Tibial artery (tissue), 4 donors: Measurements from ENCODE around the gene TMPRSS3.

Source experiments
- DNase-seq, 2 donors: peaks; one replicate each; pipeline ENCODE4 v3.0.0-alpha.2; 2019
- H3K27ac ChIP-seq, 2 donors: fragments of 200-600 bp; sonication (generic) in 1 of 2; 1 replicate in 1 of 2; 2 replicates in 1 of 2; pipeline ENCODE4 v1.5.1; 2018 to 2019; ENCODE audit warnings: mild to moderate bottlenecking in 1 of 2
- H3K27me3 ChIP-seq, 2 donors: fragments of 200-600 bp; sonication (generic) in 1 of 2; one replicate each; pipeline versions ENCODE4 v1.5.1 to v1.6.0; 2016 to 2019
- H3K36me3 ChIP-seq, 3 donors: fragments of 200-600 bp; sonication (generic) in 2 of 3; one replicate each; pipeline ENCODE4 v1.5.1; 2016 to 2019; ENCODE audit warnings: mild to moderate bottlenecking in 2 of 3
- H3K4me1 ChIP-seq, 4 donors: fragments of 200-600 bp; sonication (generic) in 2 of 4; 1 replicate in 3 of 4; 2 replicates in 1 of 4; pipeline ENCODE4 v1.5.1; 2016 to 2019
- H3K4me3 ChIP-seq, 2 donors: fragments of 200-600 bp; sonication (generic) in 1 of 2; 1 replicate in 1 of 2; 2 replicates in 1 of 2; pipeline ENCODE4 v1.5.1; 2018 to 2019; ENCODE audit warnings: mild to moderate bottlenecking in 2 of 2
- H3K9me3 ChIP-seq, 3 donors: fragments of 200-600 bp; sonication (generic) in 1 of 3; one replicate each; pipeline ENCODE4 v1.5.1; 2016 to 2019
- CTCF ChIP-seq, 2 experiments: fragments of 200-600 bp in 1 of 2; fragments of 450-650 bp in 1 of 2; IDR thresholded peaks; one replicate each; pipeline ENCODE4 v1.5.1; 2017 to 2019; ENCODE audit warnings: antibody characterized with exemption in 2 of 2, mild to moderate bottlenecking in 1 of 2, moderate library complexity in 1 of 2
- intact Hi-C: fragments of 100-400 bp; cut with DNase I; formaldehyde crosslinking; loops from one replicate; pipeline ENCODE4 v1.15.0; 2023; ENCODE audit warnings: low total_unique reads

TMPRSS3 gene

DNA sequence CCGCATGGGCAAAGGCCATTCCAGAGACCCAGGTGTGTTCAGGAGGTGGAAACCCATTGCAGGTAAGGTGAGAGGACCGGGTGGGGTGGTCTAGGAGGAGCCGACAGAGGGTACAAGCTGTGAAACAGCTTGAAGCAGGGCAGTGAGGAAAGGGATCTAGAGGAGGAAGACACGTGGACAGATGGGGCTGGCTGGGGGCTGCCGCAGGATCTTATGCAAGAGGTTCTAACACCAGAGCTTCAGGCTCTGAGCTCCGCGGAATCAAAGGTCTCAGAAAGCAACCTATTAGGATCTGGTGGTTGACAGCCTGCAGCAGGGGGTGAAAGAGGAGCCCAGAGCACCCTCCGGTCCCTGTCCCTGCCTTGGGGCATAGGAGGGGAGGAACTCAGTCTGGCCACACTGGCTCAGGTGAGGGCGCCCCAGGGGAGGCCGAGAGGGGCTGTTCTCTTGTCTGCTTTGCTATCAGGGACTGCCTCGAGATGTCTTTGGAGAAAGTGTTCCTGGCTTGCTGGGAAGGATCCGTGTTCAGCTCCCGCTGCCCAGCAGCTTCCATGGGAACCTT lies 31.5 kb downstream of the TMPRSS3 start:
- Histone ChIP-seq H3K27me3 (peaks cover 0 to 44% of the 10 kb centered on the region in 2 donors), H3K36me3 (no peaks in the 10 kb centered on the region), H3K27ac (no peak overlapping the region), H3K4me1 (no peaks in the 10 kb centered on the region), H3K4me3 (no peak overlapping the region), H3K9me3 (peaks cover 0 to 3% (median 0%) of the 10 kb centered on the region in 3 donors)
- intact Hi-C loops: no loop called here
- TF ChIP-seq CTCF (IDR thresholded peaks at IDR 0.05): no peak
- no peak for DNase-seq

DNA sequence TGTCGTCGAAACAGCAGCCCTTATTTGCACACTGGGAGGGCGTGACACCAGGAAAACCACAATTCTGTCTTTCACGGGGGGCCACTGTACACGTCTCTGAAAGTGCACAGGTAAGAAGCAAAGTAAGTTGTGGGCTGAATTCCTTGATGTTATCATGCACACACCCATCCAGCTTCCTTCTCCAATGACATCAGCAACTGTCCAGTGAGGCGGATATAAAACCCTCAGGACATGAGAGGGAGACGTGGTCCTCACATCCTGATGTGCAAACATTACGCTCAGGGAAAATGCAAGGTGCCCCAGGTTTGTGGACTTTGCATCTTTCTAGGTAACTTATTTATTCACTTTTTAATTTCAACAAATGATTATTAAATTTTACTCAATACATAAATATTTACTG lies 32.5 kb downstream of the TMPRSS3 start:
- Histone ChIP-seq H3K36me3 (no peaks in the 10 kb centered on the region), H3K4me1 (no peaks in the 10 kb centered on the region), H3K27ac (no peak overlapping the region), H3K27me3 (peaks cover 0 to 44% of the 10 kb centered on the region in 2 donors), H3K9me3 (peaks cover 0 to 3% (median 0%) of the 10 kb centered on the region in 3 donors), H3K4me3 (no peak overlapping the region)
- intact Hi-C loops: no loop called here
- DNase-seq: no peak
- no peak for TF ChIP-seq CTCF (IDR thresholded peaks at IDR 0.05)

GRCh38 chr21:42362700-42363099 lies 33.2 kb downstream of the TMPRSS3 start:
- no peaks in the 10 kb centered on the region for H3K36me3 ChIP-seq
- no peak overlapping the region for H3K27ac ChIP-seq
- intact Hi-C loops: no loop called here
- H3K27me3 ChIP-seq: peaks cover 0 to 50% of the 10 kb centered on the region in 2 donors
- H3K4me1 ChIP-seq: no peaks in the 10 kb centered on the region
- DNase-seq: no peak
- TF ChIP-seq CTCF (IDR thresholded peaks at IDR 0.05): no peak
- H3K9me3 ChIP-seq: peaks cover 0 to 3% (median 0%) of the 10 kb centered on the region in 3 donors
- H3K4me3 ChIP-seq: no peak overlapping the region

DNA sequence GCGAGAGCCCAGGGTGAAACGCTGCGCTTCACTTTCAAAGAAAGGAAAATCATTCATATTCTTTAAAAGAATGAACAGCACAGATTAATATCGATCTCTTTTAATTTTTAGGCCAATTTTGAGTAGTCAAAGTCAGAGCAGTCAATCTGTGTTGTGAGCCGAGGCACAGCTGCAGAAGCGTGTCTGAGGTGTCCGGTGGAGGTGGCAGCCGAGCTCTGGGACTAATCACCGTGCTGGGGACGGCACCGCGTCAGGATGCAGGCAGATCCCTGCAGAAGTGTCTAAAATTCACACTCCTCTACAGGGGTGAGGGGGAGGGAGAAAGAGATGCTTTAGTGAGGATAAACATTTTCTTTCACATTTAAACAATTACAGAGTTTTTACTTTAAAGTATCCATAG lies 33.7 kb downstream of the TMPRSS3 start:
- Histone ChIP-seq H3K4me1 (no peaks in the 10 kb centered on the region), H3K36me3 (no peaks in the 10 kb centered on the region), H3K27me3 (peaks cover 0 to 48% of the 10 kb centered on the region in 2 donors), H3K4me3 (no peak overlapping the region), H3K9me3 (peaks cover 0 to 4% (median 4%) of the 10 kb centered on the region in 3 donors), H3K27ac (no peak overlapping the region)
- TF ChIP-seq CTCF (IDR thresholded peaks at IDR 0.05): no peak
- intact Hi-C loops: no loop called here
- no peak for DNase-seq

DNA sequence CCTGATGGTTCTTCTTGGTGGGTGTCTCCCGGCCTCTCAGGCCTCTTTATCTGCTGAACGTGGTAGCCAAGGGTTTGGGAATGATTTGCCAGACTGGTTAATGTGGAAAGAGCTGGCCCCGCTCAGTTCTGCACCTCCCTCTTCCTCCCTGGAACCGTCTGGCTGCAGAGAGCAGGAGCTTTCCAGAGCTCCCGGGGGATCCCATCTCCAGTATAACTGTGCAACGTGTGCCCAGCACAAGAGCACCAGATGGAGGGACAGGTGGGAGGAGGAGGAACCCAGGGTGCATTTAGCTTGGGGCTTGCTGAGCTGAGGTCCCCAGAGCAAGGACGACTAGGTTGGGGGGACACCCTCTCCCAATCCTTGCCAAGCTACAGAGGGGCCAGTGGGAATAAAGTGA lies 34.6 kb downstream of the TMPRSS3 start:
- no peak for TF ChIP-seq CTCF (IDR thresholded peaks at IDR 0.05)
- intact Hi-C loops: no loop called here
- peaks cover 0 to 46% of the 10 kb centered on the region in 2 donors for H3K27me3 ChIP-seq
- no peak overlapping the region for H3K4me3 ChIP-seq
- peaks cover 0 to 8% (median 4%) of the 10 kb centered on the region in 3 donors for H3K9me3 ChIP-seq
- DNase-seq: no peak
- no peaks in the 10 kb centered on the region for H3K36me3 ChIP-seq
- no peak overlapping the region for H3K27ac ChIP-seq
- no peaks in the 10 kb centered on the region for H3K4me1 ChIP-seq

GRCh38 chr21:42360317-42360716 lies 35.5 kb downstream of the TMPRSS3 start:
- no peak overlapping the region for H3K4me3 ChIP-seq
- peaks cover 0 to 37% of the 10 kb centered on the region in 2 donors for H3K27me3 ChIP-seq
- H3K9me3 ChIP-seq: peaks cover 0 to 14% (median 12%) of the 10 kb centered on the region in 3 donors
- no peak for TF ChIP-seq CTCF (IDR thresholded peaks at IDR 0.05)
- H3K4me1 ChIP-seq: no peaks in the 10 kb centered on the region
- no peaks in the 10 kb centered on the region for H3K36me3 ChIP-seq
- no peak for DNase-seq
- no peak overlapping the region for H3K27ac ChIP-seq
- intact Hi-C loops: no loop called here
